Measurements from ENCODE around the gene AUTS2.

The AUTS2 gene

DNA sequence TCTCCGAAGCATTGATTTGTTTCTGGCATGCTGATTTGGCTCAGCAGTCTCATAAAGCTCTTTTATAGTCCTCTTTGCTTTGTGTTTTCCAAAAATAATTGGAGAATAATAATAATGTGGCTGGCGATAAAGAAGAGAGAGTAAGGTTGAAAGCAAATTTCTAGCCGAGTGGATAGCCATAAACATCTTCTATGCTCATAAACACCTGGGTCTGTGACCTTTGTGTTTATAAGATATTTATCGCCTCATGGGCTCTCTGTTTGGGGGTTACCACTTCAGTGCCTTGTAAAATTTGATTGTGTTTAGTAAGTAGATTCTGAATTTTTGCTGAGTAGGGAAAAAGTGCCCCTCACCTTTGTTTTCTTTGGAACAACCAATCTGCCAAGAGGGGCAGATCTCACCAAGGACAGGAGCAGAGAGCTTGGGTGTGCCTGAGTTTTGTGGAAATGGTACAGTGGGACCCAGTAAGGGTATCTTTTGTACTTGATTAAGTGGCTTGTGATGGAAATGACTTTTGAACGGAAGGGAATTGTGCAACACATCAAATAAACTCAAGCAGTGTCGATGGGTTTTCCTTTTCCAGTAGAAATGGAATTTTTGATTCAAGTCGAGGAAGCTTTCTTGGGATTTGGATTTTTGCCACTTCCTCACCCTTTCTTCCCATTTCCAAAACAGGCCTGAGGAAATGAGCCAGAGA lies 220.5 kb downstream of the AUTS2 start:
- DNase-seq (ENCODE audit: low read depth), result no peak

DNA sequence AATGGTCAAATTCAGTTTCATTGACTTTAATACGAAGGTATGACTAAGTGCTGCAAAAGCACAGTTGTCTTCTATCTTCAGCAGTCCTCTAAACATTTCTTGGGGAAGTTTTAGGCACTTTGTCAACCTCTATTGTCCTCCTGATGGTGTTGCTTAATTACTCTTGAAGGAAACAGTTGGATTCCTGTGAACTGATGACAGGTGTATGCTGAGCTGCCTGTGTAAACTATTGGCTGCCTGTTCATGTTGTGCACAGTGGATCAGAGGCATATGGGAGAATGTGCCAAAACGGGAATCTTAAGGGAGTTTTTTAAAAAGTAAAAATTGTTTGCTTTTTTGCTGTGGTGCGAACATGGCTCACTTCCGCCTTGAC lies 221.0 kb downstream of the AUTS2 start:
- DNase-seq (ENCODE audit: low read depth), result no peak

DNA sequence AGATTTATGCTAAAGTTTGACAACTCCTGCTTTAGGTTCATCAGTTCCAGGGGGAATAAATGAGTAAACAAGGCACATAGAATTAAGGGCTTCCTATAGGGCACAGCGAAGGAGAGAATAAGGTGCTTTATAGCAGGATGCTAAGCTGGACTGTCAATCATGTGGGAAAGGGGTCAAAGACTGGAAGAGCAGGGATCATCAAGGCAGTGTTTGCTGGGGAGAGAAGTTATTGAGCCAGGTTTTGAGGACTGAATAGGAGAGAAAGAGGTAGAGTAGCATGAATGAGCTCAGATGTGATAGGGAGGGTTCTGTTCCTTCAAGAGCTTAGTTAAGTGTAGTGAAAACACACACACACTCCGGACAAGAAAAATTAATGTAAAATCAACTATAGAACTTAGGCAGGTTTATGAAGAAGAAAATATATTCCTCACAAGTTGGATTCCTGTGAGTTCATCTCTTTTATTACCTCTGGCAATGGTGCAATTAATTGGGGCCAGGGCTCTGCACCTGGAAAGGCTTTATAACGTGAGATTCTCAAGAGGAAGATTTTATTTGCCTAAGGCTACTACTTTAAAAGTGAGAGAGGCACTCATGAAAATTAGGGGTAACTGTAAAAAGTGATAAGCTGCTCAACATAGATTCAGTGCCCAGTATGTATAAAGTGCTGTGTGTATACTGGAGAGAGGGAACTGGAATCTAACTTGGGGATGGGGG lies 222.4 kb downstream of the AUTS2 start:
- DNase-seq (ENCODE audit: low read depth), result no peak

DNA sequence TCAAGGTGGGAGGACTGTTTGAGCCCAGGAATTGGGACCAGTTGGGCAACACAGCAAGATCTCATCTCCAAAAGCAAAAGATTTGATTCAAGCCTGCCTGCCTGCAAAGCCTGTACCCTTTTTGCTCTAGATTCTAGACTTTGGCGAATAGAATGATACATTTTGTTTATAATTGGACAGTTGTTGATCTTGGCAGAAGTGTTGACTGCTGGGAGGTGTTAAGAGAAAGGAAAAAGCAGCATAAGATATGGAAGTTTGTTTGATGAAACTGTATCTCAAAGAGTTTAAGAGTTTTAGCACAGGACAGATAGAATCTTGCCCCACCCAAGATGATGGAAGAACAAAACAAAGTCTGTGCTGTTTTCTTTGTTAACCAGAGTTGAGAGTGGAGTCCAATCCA lies 224.1 kb downstream of the AUTS2 start:
- DNase-seq (ENCODE audit: low read depth), result no peak

DNA sequence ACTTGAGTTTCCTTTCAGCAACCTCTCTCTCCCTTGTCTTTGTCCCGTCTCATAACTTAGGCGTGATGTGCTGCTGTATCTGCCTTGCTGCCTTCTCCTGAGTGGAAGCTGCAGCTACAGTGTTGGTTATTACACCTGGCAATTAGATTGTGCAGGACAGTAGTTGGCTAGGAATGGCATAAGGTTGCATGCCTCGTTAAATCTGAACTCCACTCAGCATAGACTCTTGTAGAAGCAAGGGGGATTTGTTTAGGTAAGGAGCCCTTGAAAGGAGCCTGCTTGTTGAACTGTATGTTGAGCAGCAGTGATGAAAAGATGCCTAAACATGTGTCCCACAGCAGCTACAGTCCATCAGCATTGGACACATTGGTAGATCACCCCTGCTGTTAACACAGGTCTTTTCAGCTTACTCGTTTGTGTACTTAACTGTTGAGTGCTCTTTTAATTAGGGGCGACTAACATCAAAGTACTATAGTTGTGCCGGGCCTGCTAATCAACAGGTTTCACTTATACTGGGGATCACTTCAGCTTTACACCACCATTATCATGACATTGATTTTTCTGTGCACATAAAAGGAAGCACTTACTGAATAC lies 225.0 kb downstream of the AUTS2 start:
- DNase-seq (ENCODE audit: low read depth), result no peak

DNA sequence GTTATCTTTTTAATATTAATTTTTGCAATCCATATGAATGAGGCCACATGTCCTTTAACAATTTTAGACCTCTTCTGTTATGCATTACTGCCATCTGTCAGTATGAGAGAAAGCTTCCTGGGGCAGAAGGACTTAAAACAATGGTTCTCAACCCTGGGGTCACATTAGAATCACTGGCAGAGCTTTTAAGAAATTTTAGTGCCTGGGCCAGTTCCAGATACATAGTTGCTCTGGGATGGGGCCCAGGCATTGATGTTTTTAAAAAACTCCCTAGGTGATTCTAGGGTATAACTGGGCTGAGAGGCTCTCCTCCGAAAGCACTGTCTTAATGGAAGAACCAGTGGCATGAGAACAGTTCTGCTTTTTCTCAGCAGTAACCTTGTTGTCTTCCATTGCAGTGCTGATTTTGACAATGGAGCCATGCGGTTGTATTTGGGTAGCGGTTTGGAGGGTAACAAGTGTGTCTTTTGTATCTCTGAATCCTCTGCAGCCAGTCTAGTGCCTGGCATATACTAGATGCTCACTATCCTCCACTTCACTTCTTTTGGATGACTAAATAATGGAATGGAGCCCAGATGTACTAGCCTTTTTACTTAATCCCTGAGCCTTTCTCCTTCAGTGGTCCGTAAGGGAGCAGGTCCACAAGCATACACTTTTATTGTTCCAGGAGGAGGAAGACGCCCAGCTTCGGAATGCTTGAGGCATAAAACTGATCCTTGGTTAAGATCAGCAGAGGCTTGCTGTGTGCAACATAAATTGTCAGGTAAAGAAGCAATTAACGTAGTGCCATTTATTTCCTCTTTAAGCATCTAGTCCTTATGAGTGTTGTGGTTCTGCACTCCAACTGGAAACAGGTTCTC lies 227.1 kb downstream of the AUTS2 start:
- DNase-seq (ENCODE audit: low read depth), result no peak

DNA sequence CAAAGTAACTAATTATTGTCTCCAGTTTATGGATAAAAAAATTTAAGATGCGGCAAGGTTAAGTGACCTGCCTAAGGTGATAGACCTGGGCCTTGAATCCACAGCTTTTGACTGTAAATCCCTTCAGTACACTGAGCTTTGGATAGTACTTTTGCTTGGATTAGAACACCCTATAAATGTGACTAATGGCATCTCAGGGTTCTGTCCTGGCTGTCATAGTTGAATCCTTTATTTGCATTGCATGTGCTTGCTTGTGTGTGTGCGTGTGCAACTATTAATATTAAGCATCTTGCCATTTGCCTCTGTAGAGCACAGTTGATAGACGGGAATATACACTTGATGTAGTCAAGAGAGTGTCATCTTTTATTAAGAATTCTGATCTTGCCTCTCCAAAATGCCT lies 228.0 kb downstream of the AUTS2 start:
- DNase-seq (ENCODE audit: low read depth), result no peak

DNA sequence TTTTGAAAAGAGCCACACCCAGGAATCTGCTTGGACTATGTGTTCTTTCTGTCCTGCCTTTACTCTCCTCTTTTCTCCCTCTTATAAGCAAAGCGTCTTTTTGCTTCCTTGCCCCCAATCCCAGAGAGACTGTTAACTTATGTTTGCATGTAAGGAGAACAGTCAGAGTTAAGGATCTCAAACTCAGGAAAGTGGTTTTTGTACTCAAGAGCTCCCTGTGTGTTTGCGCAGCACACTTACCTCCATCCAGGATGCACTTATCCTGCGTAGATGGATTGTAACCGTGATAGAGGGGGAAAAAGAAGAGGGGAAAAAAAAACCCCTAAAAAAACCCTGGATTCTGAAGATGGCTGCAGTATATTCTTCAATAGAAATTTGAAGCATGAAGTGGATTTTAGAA lies 228.9 kb downstream of the AUTS2 start:
- DNase-seq (ENCODE audit: low read depth), result no peak

DNA sequence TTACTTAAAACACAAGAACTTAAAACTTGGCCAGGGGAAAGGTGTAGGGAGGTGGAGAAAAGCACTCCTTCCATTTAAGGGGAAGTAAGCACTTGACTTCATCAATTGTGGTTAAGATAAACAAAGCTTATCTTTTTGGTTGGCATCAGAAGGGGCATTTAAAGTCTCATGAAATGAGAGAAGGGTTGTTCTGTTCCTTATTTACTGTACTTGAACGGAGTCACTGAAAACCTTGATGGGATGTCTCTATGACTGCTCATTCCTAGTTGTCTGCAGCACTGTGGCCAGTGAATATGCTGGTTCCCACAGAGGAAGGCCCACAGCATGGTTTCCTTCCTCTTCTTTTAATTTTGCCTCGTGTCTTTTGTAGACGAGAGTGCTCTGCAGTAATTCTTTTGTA lies 229.3 kb downstream of the AUTS2 start:
- no peak for DNase-seq (ENCODE audit: low read depth)

DNA sequence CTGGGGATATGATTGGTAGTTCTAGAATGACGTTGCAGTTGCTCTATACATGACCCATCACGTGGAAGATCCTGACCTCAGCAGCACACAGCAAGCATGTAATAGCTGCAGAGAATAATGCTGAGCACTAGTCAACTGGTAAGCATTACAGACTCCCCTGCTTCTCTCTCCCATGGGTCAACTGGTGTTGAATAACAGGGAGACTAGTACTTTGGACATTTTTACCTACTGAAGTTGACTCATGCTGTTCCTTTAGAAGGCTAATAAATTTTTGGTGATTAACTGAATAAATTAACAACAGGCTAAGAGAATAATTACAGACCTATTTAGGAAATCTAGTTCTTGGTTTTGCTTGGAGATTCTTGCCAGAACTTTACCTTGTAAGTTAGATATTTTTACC lies 234.1 kb downstream of the AUTS2 start:
- no peak for DNase-seq (ENCODE audit: low read depth)

DNA sequence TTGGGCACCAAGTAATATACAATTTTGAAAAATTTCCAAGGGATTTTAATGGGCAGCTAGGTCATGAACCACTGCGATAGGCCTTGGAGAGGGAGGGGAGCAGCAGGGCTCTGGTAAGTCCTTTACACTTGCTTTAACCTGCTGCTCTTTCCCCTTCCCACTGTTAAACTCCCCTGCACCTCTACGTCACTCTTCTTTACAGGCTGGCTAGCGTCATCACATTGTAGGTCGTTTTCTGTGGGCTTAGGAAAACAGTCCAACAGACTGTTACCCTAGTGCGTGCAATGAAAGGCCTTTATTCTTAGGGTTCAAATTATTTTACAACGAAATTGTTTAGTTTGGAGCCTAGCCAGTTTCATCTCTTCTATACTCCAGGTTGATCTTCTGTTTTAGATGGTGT lies 235.7 kb downstream of the AUTS2 start:
- DNase-seq (ENCODE audit: low read depth), result no peak

DNA sequence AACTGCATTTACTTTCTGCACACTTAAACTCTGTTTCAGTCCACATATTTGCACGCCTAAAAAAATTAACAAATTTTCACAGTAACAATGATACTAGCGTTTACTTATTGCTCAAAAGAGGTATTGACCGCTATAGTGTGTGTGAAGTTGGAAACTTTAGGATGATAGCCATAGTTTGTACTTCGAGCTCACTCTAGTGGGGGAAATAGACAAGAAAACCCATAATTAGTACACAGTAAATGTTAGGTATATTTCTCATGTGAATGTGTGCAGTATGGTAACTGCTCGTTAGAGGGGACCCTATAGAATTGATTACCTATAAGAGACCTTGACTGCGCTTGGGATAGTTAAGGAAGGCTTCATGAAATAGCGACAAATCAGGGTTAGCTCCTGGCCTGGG lies 238.4 kb downstream of the AUTS2 start:
- no peak for DNase-seq (ENCODE audit: low read depth)

DNA sequence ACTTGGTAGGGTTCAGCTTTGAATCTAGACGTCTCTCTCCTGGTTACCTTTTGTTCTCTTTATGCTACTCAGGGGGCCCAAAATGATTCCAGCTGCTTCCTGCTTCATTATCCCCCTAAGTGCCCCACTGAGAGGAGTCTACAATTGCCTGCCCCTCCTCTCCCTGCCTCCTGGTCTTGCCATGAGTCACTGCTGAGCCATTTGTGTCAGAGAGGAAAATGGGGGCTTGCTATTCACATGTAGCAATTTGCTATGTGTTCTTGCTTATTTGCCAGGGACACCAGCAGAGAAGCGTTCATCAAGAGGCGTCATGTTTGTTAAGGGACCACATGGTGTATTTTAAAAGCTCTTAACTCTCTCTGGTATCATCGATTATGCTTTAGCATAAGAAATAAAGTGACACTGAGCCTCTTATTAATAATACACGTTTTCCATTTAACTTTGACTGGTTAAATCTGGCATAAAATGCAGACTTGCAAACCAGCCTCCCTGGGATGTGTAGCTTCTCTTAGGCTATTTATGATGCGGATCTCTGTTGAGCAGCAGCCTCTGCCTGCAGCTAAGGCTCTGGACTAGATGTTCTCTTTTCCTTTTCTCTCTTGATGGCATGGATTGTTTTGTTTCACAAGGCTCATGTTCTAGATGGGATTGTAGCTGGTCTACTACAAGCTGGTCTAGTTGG lies 239.3 kb downstream of the AUTS2 start:
- DNase-seq (ENCODE audit: low read depth), result no peak

DNA sequence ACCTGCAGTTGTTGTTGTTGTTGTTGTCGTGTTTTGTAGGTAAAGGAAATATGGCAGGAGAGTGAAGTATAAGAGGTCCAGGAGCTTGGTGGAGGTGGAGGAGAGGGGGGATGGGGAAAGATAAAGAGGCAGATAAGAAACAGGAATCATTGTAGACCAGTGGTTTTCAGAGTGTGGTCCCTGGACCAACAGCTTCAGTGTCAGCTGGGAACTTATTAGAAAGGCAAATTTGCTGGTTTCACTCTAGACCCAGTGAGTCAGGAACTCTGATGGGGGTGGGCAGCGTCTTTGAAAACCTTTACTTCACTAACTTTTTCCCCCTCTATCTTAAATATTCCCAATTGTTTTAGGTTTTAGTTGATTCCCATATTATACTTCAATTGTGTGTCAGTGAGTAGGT lies 241.5 kb downstream of the AUTS2 start:
- DNase-seq (ENCODE audit: low read depth), result no peak

DNA sequence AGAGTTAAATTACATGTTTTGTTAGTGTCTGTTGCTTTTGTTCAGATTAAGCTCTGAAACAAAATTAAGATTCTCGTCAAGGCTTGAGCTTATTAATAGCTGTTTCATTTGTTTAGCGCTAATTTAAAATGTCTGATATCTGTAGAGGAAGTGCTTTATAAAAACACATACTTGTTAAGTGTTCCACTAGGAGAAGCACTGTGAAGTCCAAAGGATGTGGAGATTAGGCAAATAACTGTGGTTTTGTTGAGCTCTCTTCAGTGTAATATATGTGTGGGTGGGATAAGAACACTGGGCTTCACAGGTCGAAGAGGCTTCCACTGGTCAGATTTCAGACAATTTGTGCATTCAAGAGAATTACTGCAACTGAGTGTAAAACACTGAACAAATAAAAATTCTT lies 242.0 kb downstream of the AUTS2 start:
- no peak for DNase-seq (ENCODE audit: low read depth)

DNA sequence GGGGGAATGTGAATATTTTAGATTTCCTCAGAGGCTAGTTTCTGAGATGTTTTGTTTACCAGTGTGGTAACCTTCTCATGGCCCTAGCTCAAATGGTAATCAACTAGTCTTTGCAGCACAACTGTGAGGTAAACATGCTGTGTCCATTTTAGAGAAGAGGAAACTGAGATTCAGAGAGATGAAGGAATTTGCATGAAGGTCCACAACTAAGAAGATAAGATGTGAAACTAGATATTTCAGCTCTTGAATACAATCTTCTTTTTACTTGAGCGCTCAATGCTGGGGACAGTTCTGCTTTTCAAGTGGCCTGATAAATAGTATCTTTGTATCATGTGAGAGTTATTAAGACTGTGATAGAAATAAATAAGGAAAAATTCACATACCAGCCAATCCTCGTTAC lies 245.4 kb downstream of the AUTS2 start:
- DNase-seq (ENCODE audit: low read depth), result no peak

DNA sequence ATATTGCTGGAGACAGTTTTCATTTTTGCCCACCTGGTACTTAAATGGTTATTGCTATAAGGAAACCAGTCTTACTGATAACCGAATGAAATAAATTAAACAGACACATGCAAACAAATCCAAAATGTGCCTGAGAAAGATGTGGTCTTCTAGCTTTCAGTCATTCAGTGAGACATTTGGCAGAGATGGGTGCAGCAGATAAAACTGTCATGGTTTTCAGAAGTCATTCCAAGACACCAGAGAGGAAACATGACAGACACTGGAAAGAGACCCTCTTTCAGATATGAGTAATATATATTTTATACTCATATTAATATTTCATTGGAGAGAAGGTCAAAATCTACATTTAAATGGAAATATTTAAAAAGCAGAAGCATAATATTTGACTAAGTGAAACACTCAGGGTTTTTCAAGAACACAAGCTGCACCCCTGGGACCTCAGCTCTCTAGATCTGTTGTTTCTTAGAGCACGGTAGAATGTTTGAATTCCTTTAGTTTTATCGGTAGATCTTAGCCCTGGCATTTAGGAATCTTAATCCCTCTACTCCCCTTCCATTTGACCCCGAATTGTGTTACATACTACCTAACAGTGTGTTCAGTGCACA lies 246.1 kb downstream of the AUTS2 start:
- DNase-seq (ENCODE audit: low read depth), result no peak

DNA sequence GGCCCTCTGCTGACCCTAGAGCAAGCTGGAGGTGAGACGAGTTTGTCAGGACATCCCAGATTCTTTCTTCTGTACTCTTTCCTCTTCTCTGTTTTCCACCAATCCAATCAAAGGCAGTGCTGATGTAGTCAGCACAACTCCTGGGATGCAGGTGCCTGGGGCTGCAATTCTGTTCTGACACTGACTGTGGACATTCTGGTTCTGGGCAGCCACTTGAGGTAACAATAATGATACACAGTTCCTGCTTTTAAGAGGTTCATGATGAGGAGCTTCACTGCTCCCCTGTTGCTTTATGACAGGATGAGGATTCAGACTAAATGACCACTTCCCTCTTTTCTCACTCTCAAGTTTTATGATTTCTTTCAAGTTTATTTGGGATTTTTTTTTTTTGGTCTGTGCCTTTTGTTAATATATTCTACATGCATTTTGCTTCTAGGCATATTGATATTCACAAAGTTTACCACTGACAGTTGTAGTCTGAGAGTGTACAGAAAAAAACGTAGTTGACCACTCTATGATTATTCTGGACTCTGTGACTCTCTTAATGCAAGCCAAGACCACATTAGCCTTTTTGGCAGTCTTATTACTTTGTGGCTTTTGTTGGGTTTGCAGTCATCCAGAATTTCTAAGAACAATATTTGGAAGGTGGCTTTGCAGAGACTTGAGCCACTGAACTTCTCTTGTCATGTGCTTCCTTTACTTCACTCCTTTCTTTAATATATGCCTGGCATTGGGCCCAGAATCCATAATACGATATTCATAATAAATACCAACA lies 247.6 kb downstream of the AUTS2 start:
- no peak for DNase-seq (ENCODE audit: low read depth)

DNA sequence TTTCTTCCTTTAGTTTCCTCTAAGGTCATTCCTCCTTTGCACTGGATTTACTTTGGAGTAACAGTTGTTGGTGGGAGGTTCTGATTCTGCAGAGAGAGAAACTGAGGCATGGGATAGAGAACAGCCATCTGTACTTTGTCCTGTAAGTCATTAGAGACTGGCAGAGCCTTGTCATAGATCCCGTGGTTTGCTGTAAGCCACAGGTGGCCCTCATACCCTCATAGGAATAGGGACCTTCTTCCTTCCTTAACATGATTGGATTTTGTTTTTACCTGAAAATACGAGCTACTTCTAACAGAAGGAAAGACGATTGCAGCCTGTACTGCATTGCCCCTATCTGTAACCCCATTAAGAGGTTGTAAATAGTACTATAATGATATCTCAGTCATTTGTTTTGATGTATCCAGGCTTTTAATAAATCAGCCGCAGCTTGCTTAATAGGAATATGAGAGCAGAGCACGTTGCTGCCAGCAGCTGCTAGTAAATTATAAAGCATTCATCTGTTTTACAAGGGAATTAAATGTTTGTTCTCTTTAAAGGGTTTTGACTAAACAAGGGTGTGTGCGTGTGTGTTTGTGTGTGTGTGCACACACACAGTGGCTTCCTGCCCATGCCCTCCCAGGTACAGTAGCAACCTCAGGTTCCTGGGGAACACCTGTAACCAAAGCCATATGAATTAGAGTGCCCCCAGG lies 249.8 kb downstream of the AUTS2 start:
- DNase-seq (ENCODE audit: low read depth), result no peak

DNA sequence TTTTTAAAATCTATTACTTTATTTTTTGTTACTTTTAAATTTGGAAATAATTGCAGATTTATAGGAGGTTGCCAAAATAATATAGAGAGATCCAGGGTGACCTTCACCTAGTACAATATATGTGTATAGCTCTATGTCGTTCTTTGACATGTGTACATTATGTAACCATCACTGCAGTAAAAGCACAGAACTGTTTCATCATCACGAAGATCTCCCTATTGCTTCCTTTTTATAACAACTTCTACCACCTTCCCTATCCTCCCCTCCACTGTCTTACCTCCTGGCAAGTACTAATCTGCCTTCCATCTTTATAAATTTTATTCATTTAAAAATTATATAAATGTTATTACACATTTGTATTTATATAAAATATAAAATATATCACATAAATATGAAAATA lies 251.0 kb downstream of the AUTS2 start:
- DNase-seq (ENCODE audit: low read depth), result no peak
